HCEC 1CT (cell line): ENCODE measurements around the gene UNC5C.
"Not testable (repeated sequence)": the region's sequence is repeated elsewhere in the genome, so short reads cannot be mapped to it uniquely, and the experiment has no call there.

Source experiments
- DNase-seq: peaks from one replicate; pipeline ENCODE4 v3.0.0-alpha.2; 2017

Gene UNC5C

DNA sequence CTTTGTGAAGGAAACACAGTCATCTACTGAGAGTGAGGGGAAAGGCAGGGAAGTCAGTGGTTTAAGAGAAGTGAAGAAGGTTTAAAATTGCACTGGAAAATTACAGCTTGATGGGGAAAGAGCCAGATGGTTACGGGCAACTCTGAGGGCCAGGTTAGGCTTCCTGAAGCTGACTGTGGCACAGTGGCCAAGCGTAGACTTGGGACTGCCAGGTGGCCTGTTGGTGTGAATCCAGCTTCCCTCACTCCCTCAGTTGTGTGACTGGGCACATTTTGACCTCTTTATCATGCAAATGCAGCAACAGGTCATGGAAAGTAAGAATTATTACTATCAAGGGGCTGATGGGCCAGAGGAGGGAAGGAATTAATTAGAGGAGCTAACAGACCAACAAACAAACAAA is 390.1 kb downstream of the UNC5C start:
- no peak for DNase-seq

DNA sequence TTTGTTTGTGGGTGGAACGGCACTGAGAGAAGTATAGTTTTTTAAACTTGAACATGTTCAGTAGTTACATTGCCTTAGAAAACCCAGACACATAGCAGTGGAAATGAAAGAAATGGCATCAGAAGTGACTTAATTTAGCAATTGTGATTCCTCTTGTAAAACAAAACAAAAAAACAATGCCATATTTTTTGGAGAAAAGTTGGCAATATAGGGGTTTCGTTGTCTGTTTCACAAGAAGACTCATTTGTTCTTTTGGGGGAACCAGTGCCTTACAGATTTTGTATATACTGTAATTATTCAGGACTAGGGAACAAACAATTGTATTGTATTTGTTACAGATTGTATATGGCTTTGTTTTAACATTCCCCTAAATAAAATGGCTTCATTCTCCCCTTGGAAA is 390.7 kb downstream of the UNC5C start:
- no peak for DNase-seq

DNA sequence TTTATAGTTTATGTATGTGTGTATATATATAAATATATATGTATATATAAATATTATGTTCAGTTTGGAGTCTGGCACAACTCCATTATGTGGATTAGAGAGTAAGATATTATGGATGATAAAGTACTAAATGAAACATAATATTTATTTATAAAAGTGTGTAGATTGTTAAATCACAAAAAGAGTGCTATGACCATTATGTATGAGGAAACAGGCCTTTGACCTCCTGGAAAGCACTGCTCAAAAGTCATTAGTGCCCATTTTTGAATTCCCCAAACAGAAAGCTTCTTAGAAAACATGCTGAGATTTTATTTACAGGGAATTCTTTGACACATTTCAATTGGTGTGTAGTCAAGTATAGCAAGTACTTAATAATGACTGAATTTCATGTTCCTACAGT is 391.2 kb downstream of the UNC5C start:
- no peak for DNase-seq

DNA sequence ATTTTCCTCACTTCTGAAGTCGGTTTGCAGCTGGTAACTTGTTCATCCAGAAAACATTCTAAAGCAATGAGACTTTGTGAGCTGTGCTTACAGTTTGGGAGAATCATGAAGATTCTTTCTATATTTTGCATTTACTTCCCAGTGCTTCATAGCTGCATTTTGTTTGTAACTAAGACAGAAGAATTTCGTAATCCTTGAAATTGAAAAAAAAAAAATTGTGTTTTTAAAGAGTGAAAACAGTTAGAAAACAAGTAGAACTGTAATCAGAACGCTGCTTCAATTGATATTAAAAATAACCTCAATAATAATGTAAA is 392.4 kb downstream of the UNC5C start:
- peak; percentile 7 for DNase-seq

- DNase-seq = no peak
Measured at GRCh38 chr4:95155759-95156451, 392.9 kb downstream of the UNC5C start.

- DNase-seq = no peak
Measured at GRCh38 chr4:95153182-95153581, 395.6 kb downstream of the UNC5C start.

GRCh38 chr4:95151255-95151654 is 397.5 kb downstream of the UNC5C start:
- DNase-seq = no peak

- no peak for DNase-seq
Measured at GRCh38 chr4:95142932-95143331, 405.8 kb downstream of the UNC5C start.

DNA sequence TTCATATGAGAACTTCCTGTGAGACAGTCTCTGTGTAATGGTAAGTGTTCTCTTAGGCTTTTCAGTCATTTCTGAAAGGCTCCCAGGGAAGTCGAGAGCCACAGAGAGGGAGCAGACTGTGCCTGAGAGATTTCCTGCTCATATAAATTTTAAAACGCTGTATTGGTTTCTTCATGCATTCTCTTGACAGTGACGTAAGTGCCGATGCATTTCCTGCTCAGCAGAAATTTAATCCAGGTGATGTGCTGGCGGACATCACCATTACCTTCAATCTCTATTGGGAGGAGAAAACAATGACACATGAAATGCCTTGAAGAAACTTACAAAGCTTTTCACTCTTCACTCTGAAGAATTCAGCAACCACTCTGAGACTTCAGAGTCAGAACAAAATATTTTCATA is 407.4 kb downstream of the UNC5C start:
- DNase-seq = no peak

- DNase-seq = not testable (repeated sequence)
Measured at GRCh38 chr4:95139424-95139823, 409.3 kb downstream of the UNC5C start.

DNA sequence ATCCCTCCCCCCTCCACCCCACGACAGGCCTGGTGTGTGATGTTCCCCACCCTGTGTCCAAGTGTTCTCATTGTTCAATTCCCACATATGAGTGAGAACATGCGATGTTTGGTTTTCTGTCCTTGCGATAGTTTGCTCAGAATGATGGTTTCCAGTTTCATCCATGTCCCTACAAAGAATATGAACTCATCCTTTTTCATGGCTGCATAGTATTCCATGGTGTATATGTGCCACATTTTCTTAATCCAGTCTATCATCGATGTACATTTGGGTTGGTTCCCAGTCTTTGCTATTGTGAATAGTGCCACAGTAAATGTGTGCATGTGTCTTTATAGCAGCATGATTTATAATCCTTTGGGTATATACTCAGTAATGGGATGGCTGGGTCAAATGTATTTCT is 414.8 kb downstream of the UNC5C start:
- not testable (repeated sequence) for DNase-seq

- peak; percentile 93 for DNase-seq
Measured at GRCh38 chr4:95129821-95130311, 418.9 kb downstream of the UNC5C start.

GRCh38 chr4:95129031-95129430 is 419.7 kb downstream of the UNC5C start:
- DNase-seq = no peak

DNA sequence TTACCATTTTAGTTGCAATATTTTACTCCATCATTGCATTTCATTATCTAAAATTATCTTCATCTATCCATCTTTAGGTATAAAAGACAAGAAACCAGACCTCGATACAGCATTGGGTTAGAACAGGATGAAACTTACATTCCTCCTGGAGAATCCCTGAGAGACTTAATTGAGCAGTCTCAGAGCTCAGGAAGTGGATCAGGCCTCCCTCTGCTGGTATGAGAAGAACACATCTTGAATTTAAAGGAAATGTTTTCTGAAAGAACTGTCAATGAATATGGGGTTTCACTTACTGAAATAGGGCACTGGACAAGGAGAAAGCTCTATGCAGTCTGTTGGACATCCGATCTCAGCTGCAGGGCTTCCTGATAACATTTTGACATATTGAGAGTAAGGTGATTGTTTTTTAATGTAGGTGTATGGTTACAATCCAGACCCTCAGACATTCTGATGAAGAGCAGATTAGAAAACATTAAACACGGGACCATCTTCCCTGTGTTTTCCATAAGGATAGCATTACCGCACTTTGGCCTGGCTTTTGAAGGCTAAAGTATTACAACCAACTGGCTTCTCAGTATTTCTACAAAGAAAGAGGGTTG is 423.8 kb downstream of the UNC5C start:
- DNase-seq = peak; percentile 61

- DNase-seq = no peak
Measured at GRCh38 chr4:95122001-95122400, 426.8 kb downstream of the UNC5C start.

- DNase-seq = no peak
Measured at GRCh38 chr4:95120456-95120855, 428.3 kb downstream of the UNC5C start.

DNA sequence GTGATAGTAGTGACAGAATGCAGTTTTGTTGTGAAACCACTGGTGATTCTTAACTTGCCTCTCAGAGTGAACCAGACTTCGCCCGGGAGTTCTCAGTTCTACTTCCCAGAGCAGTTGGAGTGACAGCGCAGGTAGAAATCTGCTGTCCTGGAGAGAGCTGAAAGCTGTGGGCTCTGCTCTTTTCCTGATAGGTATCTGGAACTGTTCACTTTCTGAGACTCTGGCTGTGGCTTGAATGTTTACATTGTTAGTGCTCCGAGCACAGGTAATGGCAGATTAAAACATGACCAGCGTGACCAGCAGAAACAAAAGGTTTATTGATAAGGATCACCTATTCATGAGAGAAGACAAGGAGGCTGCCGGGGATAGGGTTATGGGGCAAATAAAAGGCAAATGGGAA is 430.3 kb downstream of the UNC5C start:
- no peak for DNase-seq

- DNase-seq = no peak
Measured at GRCh38 chr4:95114521-95114920, 434.3 kb downstream of the UNC5C start.
